Endothelial cell of umbilical vein (primary cell): ENCODE data around the gene MTRR. TPM values are rescaled to one million over a fixed set of nuclear protein-coding genes. Genes with fewer than 3 reads are reported as not detected.

Experiments used
- BruUV-seq: library from RNA; stranded (reverse); fragments of 400-500 nt; replicated peaks from 2 replicates; lab custom pipeline; 2021; lab: Mats Ljungman, UMichigan
- CTCF ChIA-PET: fragments of 300-600, 350-600 bp; sonication (Branson Sonifier 250); formaldehyde crosslinking; loops from one replicate; lab custom pipeline; 2021; ENCODE audit warnings: antibody characterized with exemption, inconsistent platforms; lab: Charles Lee
- POLR2A ChIA-PET: fragments of 300-600, 350-600 bp; sonication (Branson Sonifier 250); formaldehyde crosslinking; loops from one replicate; lab custom pipeline; 2021; ENCODE audit warnings: antibody characterized with exemption, inconsistent platforms; lab: Charles Lee
- DNase-seq: peaks from one replicate; pipeline ENCODE4 v3.0.0-alpha.2; 2011; ENCODE audit warnings: low read depth, low spot score
- FAIRE-seq: peaks from 2 replicates; lab custom pipeline; 2011; peaks lifted over from hg19 to GRCh38; lab: Jason Lieb, UNC
- H2AFZ ChIP-seq: 2 replicates; pipeline ENCODE4 v1.6.0; 2012; ENCODE audit warnings: low read depth, low read length, control low read depth, inconsistent platforms
- H3K27ac ChIP-seq: 2 replicates; pipeline ENCODE4 v1.5.1; 2011; ENCODE audit warnings: low read depth, mild to moderate bottlenecking, control low read depth, low read length, moderate library complexity; ENCODE audit not compliant: insufficient read depth
- H3K27me3 ChIP-seq, 2 experiments: 2 replicates each; pipeline versions ENCODE4 v1.6.0 to v1.6.1; 2011; ENCODE audit warnings: low read length in 2 of 2, mixed read lengths in 1 of 2; ENCODE audit not compliant: control insufficient read depth in 2 of 2, insufficient read depth in 2 of 2
- H3K36me3 ChIP-seq, 2 experiments: 2 replicates in 1 of 2; 3 replicates in 1 of 2; pipeline ENCODE4 v1.5.1; 2011; ENCODE audit warnings: low read length in 2 of 2, mild to moderate bottlenecking in 1 of 2, moderate library complexity in 1 of 2; ENCODE audit not compliant: control insufficient read depth in 2 of 2, insufficient read depth in 2 of 2; ENCODE audit errors: extremely low read depth in 1 of 2
- H3K4me1 ChIP-seq: 3 replicates; pipeline ENCODE4 v1.5.1; 2011; ENCODE audit warnings: mild to moderate bottlenecking, low read length; ENCODE audit not compliant: control insufficient read depth, insufficient read depth; ENCODE audit errors: extremely low read depth
- H3K4me2 ChIP-seq: 2 replicates; pipeline ENCODE4 v1.6.1; 2011; ENCODE audit warnings: low read length, control low read depth, mixed read lengths; ENCODE audit not compliant: insufficient read depth
- H3K4me3 ChIP-seq, 3 experiments: fragments of 200-600 bp in 1 of 3; sonication (generic), shearing (Covaris generic) in 1 of 3; replicated peaks in 1 of 3; 2 replicates each; pipeline ENCODE4 v1.5.1; 2011 to 2016; ENCODE audit warnings: control low read depth in 3 of 3, low read length in 3 of 3, mild to moderate bottlenecking in 2 of 3, inconsistent platforms in 1 of 3, low read depth in 1 of 3, moderate library complexity in 1 of 3; ENCODE audit not compliant: insufficient read depth in 1 of 3
- H3K79me2 ChIP-seq: 2 replicates; pipeline ENCODE4 v1.6.0; 2012; ENCODE audit warnings: low read length, inconsistent platforms; ENCODE audit not compliant: control insufficient read depth, insufficient read depth
- H3K9ac ChIP-seq: replicated peaks from 2 replicates; pipeline ENCODE3; 2011; ENCODE audit warnings: low read length, control low read depth; ENCODE audit not compliant: insufficient read depth; ENCODE audit errors: extremely low read depth
- H3K9me1 ChIP-seq: replicated peaks from 3 replicates; pipeline ENCODE4 v1.6.0; 2011; ENCODE audit warnings: mild to moderate bottlenecking, low read length; ENCODE audit not compliant: control insufficient read depth, insufficient read depth; ENCODE audit errors: extremely low read depth
- H3K9me3 ChIP-seq: replicated peaks from 2 replicates; pipeline ENCODE4 v1.5.1; 2012; ENCODE audit warnings: low read length, inconsistent platforms; ENCODE audit not compliant: control insufficient read depth, insufficient read depth
- H4K20me1 ChIP-seq: replicated peaks from 2 replicates; pipeline ENCODE3; 2011; ENCODE audit warnings: mild to moderate bottlenecking, low read length; ENCODE audit not compliant: control insufficient read depth, insufficient read depth; ENCODE audit errors: extremely low read depth
- EZH2 ChIP-seq: IDR thresholded peaks from 2 replicates; pipeline ENCODE4 v1.6.1; 2012; ENCODE audit warnings: borderline replicate concordance, low read depth, mild to moderate bottlenecking, moderate library complexity, low read length, inconsistent platforms; ENCODE audit not compliant: severe bottlenecking
- FOS ChIP-seq: IDR thresholded peaks from 2 replicates; pipeline ENCODE4 v1.6.1; 2011; ENCODE audit warnings: mild to moderate bottlenecking, low read length, moderate library complexity, borderline replicate concordance; ENCODE audit not compliant: insufficient read depth
- GATA2 ChIP-seq: IDR thresholded peaks from 2 replicates; pipeline ENCODE4 v1.7.0; 2011; ENCODE audit warnings: low read depth, mild to moderate bottlenecking, moderate library complexity, mixed read lengths, low read length; ENCODE audit not compliant: insufficient read length, insufficient read depth
- JUN ChIP-seq: IDR thresholded peaks from 2 replicates; pipeline ENCODE4 v1.6.1; 2011; ENCODE audit warnings: borderline replicate concordance, low read depth; ENCODE audit not compliant: insufficient read length, insufficient read depth
- MAX ChIP-seq: IDR thresholded peaks from 2 replicates; pipeline ENCODE4 v1.6.1; 2011; ENCODE audit not compliant: insufficient read depth, insufficient read length
- MYC ChIP-seq: IDR thresholded peaks from one replicate; pipeline ENCODE4 v1.6.1; 2011; ENCODE audit warnings: mild to moderate bottlenecking, low read depth, low read length
- POLR2A ChIP-seq: IDR thresholded peaks from 2 replicates; pipeline ENCODE4 v1.6.1; 2012; ENCODE audit warnings: low read depth, mild to moderate bottlenecking, control low read depth, low read length
- POLR2AphosphoS5 ChIP-seq: IDR thresholded peaks from 2 replicates; pipeline ENCODE4 v1.6.1; 2012; ENCODE audit warnings: low read depth, mild to moderate bottlenecking, control low read depth, low read length, moderate library complexity; ENCODE audit not compliant: insufficient read depth
- dilution Hi-C: fragments of 300-500 bp; cut with MboI; formaldehyde crosslinking; loops from one replicate; pipeline ENCODE4 v1.15.0; 2019; ENCODE audit warnings: low sequenced_read_pairs; ENCODE audit not compliant: extremely low pct_ligation_motif_present
- intact Hi-C: fragments of 100-400 bp; cut with micrococcal nuclease; formaldehyde crosslinking; loops from one replicate; pipeline ENCODE4 v1.10.0; 2022
- polyA plus RNA-seq, 4 experiments: library from polyadenylated mRNA; depleted of rRNA in 3 of 4; stranded (reverse) in 3 of 4; unstranded in 1 of 4; fragments of >200 nt; gene quantifications; 2 replicates each; pipeline versions ENCODE4 v1.2.1 to v1.2.3, GENCODE V29; 2011 to 2012; ENCODE audit warnings: missing spikeins in 1 of 4
- total RNA-seq: library from RNA; stranded (reverse); gene quantifications from 2 replicates; pipeline ENCODE4 v1.2.3, GENCODE V29; 2021
- TF ChIP-seq, protein P1 (sequence below), 2 donors: IDR thresholded peaks; 1 replicate in 1 of 2; 2 replicates in 1 of 2; pipeline ENCODE4 v1.5.1; 2011; ENCODE audit warnings: low read length in 2 of 2, mild to moderate bottlenecking in 2 of 2, moderate library complexity in 2 of 2, control low read depth in 1 of 2, inconsistent platforms in 1 of 2, low read depth in 1 of 2; ENCODE audit not compliant: insufficient read depth in 1 of 2; ENCODE audit errors: extremely low read depth in 1 of 2

MTRR gene
- total and polyA plus RNA-seq, 2 donors (not counting 3 experiments of a cell fraction or from before 2014, with no cell fraction given): 24.3 to 37.1 TPM

- dilution Hi-C loops (no loop called here), intact Hi-C loops (no loop called here)
- Histone ChIP-seq H3K79me2 (peaks cover 61% of the 10 kb centered on the region), H3K36me3 (peaks cover 8 to 9% of the 10 kb centered on the region in 2 experiments), H3K4me3 (no peak overlapping the region), H4K20me1 (no peaks in the 10 kb centered on the region), H3K9ac (no peak overlapping the region), H3K4me1 (peaks cover 17% of the 10 kb centered on the region), H3K27ac (no peak overlapping the region), H3K27me3 (no peaks in the 10 kb centered on the region), H3K9me1 (no peaks in the 10 kb centered on the region), H3K9me3 (no peaks in the 10 kb centered on the region), H2AFZ (no peak overlapping the region), H3K4me2 (no peak overlapping the region)
- no peak for TF ChIP-seq MYC
- no peak for TF ChIP-seq POLR2A
- TF ChIP-seq EZH2: no peak
- TF ChIP-seq POLR2AphosphoS5: no peak
- TF ChIP-seq FOS: no peak
- TF ChIP-seq, protein P1, sequence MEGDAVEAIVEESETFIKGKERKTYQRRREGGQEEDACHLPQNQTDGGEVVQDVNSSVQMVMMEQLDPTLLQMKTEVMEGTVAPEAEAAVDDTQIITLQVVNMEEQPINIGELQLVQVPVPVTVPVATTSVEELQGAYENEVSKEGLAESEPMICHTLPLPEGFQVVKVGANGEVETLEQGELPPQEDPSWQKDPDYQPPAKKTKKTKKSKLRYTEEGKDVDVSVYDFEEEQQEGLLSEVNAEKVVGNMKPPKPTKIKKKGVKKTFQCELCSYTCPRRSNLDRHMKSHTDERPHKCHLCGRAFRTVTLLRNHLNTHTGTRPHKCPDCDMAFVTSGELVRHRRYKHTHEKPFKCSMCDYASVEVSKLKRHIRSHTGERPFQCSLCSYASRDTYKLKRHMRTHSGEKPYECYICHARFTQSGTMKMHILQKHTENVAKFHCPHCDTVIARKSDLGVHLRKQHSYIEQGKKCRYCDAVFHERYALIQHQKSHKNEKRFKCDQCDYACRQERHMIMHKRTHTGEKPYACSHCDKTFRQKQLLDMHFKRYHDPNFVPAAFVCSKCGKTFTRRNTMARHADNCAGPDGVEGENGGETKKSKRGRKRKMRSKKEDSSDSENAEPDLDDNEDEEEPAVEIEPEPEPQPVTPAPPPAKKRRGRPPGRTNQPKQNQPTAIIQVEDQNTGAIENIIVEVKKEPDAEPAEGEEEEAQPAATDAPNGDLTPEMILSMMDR (IDR thresholded peaks at IDR 0.05; ENCODE audit: extremely low read depth in 1 of 2, insufficient read depth in 1 of 2, low read depth in 1 of 2, low read length in 2 of 2): no peak
- no peak for TF ChIP-seq JUN
- TF ChIP-seq MAX: no peak
- TF ChIP-seq GATA2: no peak
- CTCF ChIA-PET: interaction anchor here (0.8 to 2.8 kb wide), 4 partner anchors 9 to 28 kb away, joined by 3 to 21 read pairs (median 6); no protein-coding TSS in a partner anchor
- POLR2A ChIA-PET: no interaction called here
- no TSS peak for BruUV-seq
- DNase-seq (no peak), FAIRE-seq (no peak)
Observed at GRCh38 chr5:7872517-7873130, 3.7 kb downstream of the MTRR start.
